Progenitor cell of endocrine pancreas (in vitro differentiated cells): Measurements from ENCODE around the gene LRRC32. TPM values are rescaled to one million over a fixed set of nuclear protein-coding genes. Genes with fewer than 3 reads are reported as not detected.
"Not testable (repeated sequence)": the region's sequence is repeated elsewhere in the genome, so short reads cannot be mapped to it uniquely, and the experiment has no call there.

ENCODE experiments used
- DNase-seq: peaks from one replicate; pipeline ENCODE4 v3.0.0; 2021; ENCODE audit warnings: low spot score; ENCODE audit not compliant: unreplicated experiment
- H3K27ac Mint-ChIP-seq: 2 replicates; pipeline ENCODE4 v1.8.0; 2021; ENCODE audit warnings: mild to moderate bottlenecking, moderate library complexity, mixed read lengths
- H3K27me3 Mint-ChIP-seq: 2 replicates; pipeline ENCODE4 v1.8.0; 2021; ENCODE audit warnings: mixed read lengths
- H3K36me3 Mint-ChIP-seq: 2 replicates; pipeline ENCODE4 v1.8.0; 2022; ENCODE audit warnings: mixed read lengths; ENCODE audit not compliant: insufficient read depth
- H3K4me1 Mint-ChIP-seq: 2 replicates; pipeline ENCODE4 v1.8.0; 2021; ENCODE audit warnings: low read depth, mixed read lengths
- H3K4me3 Mint-ChIP-seq: 2 replicates; pipeline ENCODE4 v1.8.0; 2021; ENCODE audit warnings: low read depth, mild to moderate bottlenecking, moderate library complexity, mixed read lengths
- H3K9me3 Mint-ChIP-seq: 2 replicates; pipeline ENCODE4 v1.8.0; 2021; ENCODE audit warnings: low read depth, mixed read lengths
- total RNA-seq: library from RNA; stranded (reverse); gene quantifications from 2 replicates; pipeline ENCODE4 v1.2.1, GENCODE V29; 2021
- TF ChIP-seq, protein P1 (sequence below): fragments of 200-600 bp; sonication (generic); IDR thresholded peaks from one replicate; pipeline ENCODE4 v1.5.0; 2021; ENCODE audit warnings: antibody characterized with exemption, mild to moderate bottlenecking; ENCODE audit not compliant: unreplicated experiment

LRRC32 gene
- total RNA-seq, 1 donor from 2014 or later = 0.14 TPM

DNA sequence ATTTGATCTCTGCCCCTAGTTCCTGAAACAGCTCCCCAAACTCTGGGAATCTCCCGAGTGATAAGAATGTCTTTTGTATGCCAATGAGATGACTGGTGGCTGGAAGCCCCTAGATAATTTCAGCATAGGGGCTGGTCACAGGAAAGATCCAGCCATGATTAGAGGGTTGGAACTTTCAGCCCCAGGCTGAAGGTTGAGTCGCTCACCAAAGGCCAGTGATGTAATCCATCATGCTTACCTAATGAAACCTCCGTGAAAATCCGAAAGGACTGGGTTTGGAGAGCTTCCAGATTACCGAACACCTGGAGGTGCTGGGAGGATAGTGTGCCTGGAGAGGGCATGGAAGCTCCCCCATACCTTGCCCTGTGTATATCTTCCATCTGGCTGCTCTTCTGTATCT, 26.0 kb downstream of the LRRC32 start:
- peaks cover 6% of the 10 kb centered on the region for H3K27me3 Mint-ChIP-seq
- H3K36me3 Mint-ChIP-seq = no peaks in the 10 kb centered on the region
- H3K27ac Mint-ChIP-seq = no peak overlapping the region
- no peak overlapping the region for H3K4me3 Mint-ChIP-seq
- peaks cover 4% of the 10 kb centered on the region for H3K4me1 Mint-ChIP-seq
- TF ChIP-seq, protein P1, sequence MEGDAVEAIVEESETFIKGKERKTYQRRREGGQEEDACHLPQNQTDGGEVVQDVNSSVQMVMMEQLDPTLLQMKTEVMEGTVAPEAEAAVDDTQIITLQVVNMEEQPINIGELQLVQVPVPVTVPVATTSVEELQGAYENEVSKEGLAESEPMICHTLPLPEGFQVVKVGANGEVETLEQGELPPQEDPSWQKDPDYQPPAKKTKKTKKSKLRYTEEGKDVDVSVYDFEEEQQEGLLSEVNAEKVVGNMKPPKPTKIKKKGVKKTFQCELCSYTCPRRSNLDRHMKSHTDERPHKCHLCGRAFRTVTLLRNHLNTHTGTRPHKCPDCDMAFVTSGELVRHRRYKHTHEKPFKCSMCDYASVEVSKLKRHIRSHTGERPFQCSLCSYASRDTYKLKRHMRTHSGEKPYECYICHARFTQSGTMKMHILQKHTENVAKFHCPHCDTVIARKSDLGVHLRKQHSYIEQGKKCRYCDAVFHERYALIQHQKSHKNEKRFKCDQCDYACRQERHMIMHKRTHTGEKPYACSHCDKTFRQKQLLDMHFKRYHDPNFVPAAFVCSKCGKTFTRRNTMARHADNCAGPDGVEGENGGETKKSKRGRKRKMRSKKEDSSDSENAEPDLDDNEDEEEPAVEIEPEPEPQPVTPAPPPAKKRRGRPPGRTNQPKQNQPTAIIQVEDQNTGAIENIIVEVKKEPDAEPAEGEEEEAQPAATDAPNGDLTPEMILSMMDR = no peak
- H3K9me3 Mint-ChIP-seq = peaks cover 8% of the 10 kb centered on the region
- DNase-seq = no peak

DNA sequence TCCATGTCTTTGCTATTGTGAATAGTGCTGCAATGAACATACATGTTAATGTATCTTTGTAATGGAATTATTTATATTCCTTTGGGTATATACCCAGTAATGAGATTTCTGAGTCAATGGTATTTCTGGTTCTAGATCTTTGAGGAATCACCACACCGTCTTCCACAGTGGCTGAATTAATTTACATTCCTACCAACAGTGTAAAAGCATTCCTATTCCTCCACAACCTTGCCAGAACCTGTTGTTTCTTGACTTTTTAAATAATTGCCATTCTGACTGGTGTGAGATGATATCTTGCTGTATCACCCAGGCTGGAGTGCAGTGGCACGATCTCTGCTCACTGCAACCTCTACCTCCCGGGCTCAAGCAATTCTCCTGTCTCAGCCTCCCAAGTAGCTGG, 26.8 kb downstream of the LRRC32 start:
- not testable (repeated sequence) for H3K27ac Mint-ChIP-seq, H3K4me1 Mint-ChIP-seq, H3K27me3 Mint-ChIP-seq, DNase-seq, H3K36me3 Mint-ChIP-seq, H3K4me3 Mint-ChIP-seq, H3K9me3 Mint-ChIP-seq

DNA sequence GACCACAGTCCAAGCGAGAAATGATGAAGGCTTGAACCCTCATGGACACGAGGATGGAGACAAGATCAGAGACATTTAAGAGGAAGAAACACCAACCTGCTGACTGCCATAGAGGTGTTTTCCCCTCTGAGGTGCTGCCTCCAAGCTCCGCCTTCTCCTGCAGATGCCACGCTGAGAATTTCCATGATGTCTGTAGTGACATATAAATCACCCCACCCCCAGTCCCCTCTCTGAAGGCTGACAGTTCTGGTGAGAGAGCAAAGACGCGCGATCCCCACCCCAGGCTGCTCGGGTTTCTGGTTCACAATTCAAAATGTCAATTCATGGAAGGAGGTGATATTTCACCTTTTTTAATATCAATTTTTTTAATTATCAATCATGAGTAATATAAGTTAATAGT, 28.2 kb downstream of the LRRC32 start:
- H3K4me1 Mint-ChIP-seq = peaks cover 4% of the 10 kb centered on the region
- no peak overlapping the region for H3K27ac Mint-ChIP-seq
- H3K36me3 Mint-ChIP-seq = no peaks in the 10 kb centered on the region
- H3K4me3 Mint-ChIP-seq = no peak overlapping the region
- H3K9me3 Mint-ChIP-seq = peaks cover 5% of the 10 kb centered on the region
- TF ChIP-seq, protein P1 = no peak
- no peak for DNase-seq
- H3K27me3 Mint-ChIP-seq = peaks cover 7% of the 10 kb centered on the region

DNA sequence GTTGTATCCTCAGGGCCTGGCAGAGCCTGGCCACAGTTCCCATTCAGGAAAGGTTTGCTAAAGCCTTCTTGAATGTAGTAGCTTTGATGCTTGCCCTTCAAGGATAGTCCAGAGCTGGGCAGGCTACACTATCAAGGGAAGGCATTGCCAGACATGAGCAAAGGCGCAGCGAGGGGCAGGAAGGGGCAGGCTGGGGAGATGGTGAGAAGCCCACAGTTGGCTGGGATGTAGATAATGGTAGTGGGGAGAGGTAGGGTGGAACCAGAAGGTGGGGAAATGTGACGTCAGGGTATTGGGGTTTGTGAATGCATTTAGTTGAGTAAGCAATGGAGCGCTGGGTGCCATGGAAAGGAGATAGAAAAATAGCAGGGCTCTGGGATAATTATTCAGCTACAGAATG, 28.6 kb downstream of the LRRC32 start:
- Mint-ChIP-seq H3K36me3 (no peaks in the 10 kb centered on the region), H3K27ac (no peak overlapping the region), H3K4me1 (peaks cover 4% of the 10 kb centered on the region), H3K9me3 (peaks cover under 1% of the 10 kb centered on the region), H3K27me3 (peaks cover 7% of the 10 kb centered on the region), H3K4me3 (no peak overlapping the region)
- TF ChIP-seq, protein P1 = no peak
- DNase-seq = no peak

DNA sequence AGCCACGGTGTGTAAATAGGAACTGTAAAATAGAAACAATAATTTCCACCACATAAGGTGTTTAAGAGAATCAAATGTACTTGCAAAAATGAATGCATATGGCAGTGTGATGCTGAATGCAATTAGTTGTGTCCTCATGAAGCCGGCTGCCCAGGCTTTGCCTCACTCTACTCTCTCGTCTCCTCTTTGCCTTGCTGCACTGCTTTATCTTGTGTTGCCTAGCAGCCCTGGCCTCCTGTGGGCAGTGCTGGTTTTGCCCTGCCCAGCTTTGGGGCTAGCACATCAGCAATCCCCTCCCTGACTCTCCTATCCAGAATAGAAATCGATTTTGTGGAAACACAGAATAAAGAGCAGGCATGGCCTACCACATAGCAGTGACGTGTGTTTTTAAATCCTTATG, 30.0 kb downstream of the LRRC32 start:
- H3K36me3 Mint-ChIP-seq = no peaks in the 10 kb centered on the region
- H3K27ac Mint-ChIP-seq = no peak overlapping the region
- no peaks in the 10 kb centered on the region for H3K9me3 Mint-ChIP-seq
- peaks cover 7% of the 10 kb centered on the region for H3K27me3 Mint-ChIP-seq
- no peak for DNase-seq
- H3K4me1 Mint-ChIP-seq = peaks cover 4% of the 10 kb centered on the region
- no peak overlapping the region for H3K4me3 Mint-ChIP-seq
- TF ChIP-seq, protein P1 = no peak

DNA sequence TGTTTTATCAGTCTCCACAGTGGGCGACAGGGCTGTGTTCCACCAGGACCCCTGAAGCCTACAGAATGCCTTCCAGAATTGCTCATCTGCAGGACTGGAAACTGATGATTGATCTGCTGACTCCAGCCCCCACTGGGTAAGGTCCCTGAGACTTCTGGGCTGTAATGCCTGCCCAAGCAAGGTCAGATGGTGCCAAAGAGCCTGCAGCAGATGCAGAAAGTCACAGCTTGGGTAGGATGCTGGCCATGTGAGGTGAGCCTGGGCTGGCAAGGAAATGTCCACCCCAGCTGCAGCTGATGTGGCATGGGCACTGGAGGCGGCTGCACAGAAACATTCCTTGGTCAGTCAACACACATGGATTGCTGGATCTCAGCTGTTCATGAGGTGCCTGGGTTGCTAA, 30.9 kb downstream of the LRRC32 start:
- no peaks in the 10 kb centered on the region for H3K36me3 Mint-ChIP-seq
- no peak overlapping the region for H3K4me3 Mint-ChIP-seq
- no peaks in the 10 kb centered on the region for H3K9me3 Mint-ChIP-seq
- TF ChIP-seq, protein P1 = no peak
- peaks cover 4% of the 10 kb centered on the region for H3K4me1 Mint-ChIP-seq
- peaks cover 10% of the 10 kb centered on the region for H3K27me3 Mint-ChIP-seq
- H3K27ac Mint-ChIP-seq = no peak overlapping the region
- no peak for DNase-seq
